ENCODE data around the gene FXN.
"Not testable (repeated sequence)": the region's sequence is repeated elsewhere in the genome, so short reads cannot be mapped to it uniquely, and the experiment has no call there.

GRCh38 chr9:69094361-69095135, 59.0 kb downstream of the FXN start:
- TF ChIP-seq CTCF (IDR thresholded peaks at IDR 0.05); ZFX (IDR thresholded peaks at IDR 0.05; ENCODE audit: borderline replicate concordance): not testable (repeated sequence)
